GM12873 (cell line): ENCODE measurements around the gene ANO2.

Source experiments
- CTCF ChIP-seq: IDR thresholded peaks from 2 replicates; pipeline ENCODE4 v1.5.1; 2012; ENCODE audit warnings: low read depth, mild to moderate bottlenecking, moderate library complexity, low read length, control low read depth; ENCODE audit not compliant: insufficient read depth; ENCODE audit errors: missing control alignments

Gene ANO2

GRCh38 chr12:5514016-5514415, 431.0 kb downstream of the ANO2 start:
- TF ChIP-seq CTCF, result no peak

- no peak for TF ChIP-seq CTCF
These were observed 431.7 kb downstream of the ANO2 start for GRCh38 chr12:5513406-5513805.
